GM21825 (cell line): ENCODE data around the gene PTPRK.

Experiments
- ATAC-seq: cut with Tn5 transposase; IDR thresholded peaks from one replicate; pipeline ENCODE4 v1.9.1; 2021; ENCODE audit warnings: mild to moderate bottlenecking, moderate library complexity; ENCODE audit not compliant: unreplicated experiment

Gene PTPRK

DNA sequence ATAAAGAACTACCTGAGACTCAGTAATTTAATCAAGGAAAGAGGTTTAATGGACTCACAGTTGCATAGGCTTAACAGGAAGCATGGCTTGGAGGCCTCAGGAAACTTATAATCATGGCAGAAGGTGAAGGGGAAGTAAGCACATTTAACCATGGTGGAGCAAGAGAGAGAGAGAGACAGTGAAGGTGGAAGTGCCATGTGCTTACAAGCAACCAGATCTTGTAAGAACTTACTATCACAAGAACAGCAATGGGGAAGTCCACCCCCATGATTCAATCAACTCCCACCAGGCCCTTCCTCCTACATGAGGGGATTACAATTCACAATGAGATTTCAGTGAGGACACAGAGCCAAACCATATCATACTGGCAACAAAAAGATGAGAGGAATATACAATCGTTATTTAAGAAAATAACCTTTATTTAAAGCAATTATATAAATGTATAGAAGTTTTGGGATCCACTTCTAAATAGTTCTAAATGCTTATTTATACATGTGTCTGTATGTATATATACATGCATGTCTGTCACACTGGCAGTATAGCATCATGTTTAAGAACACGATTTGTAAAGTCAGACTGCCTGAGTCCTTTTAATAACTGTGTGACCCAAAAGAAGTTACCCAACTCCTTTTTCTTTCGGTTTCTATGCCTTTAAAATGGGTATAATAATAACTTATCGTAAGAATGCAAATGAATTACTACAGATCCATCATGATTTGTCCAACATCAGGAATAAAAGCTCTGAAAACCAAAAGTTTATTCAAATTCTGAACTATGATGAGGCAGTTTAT is 363.9 kb downstream of the PTPRK start:
- no peak for ATAC-seq

DNA sequence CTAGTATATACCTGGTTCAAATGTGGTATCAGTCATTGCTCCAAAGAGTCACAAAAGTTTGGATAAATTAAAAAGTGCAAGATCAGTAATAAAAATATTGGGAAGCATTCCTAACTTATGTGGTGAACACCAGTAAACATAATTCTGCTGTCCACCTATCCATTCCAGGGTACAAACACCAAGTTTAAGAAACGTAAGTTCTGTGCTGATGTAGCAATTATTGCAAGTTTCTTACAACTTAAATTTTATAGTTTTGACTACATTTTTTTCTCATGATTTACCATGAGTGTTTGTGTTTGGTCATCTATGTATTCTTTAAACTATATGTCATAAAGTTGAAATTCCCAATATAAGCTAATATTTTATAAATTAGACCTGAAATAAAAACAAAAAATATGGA is 364.6 kb downstream of the PTPRK start:
- no peak for ATAC-seq

DNA sequence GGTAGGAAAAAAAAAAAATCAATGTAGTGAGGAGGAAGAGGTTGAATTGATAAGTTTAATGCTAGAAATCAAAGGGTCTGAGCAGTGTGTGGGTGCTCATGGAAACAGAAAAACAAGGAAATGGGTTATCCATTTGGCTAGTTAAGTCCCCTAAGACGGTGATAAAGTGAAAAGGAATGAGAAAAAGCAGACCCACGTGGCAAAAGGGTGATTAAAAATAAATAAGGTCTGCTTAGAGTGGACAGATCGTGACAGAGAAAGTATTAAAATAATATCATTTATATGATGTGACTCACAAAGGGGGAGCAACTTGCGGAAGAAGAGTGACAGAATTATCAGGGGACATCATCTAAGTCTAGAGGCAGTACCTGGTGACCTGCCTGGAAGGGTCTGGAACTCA is 367.8 kb downstream of the PTPRK start:
- ATAC-seq = no peak

DNA sequence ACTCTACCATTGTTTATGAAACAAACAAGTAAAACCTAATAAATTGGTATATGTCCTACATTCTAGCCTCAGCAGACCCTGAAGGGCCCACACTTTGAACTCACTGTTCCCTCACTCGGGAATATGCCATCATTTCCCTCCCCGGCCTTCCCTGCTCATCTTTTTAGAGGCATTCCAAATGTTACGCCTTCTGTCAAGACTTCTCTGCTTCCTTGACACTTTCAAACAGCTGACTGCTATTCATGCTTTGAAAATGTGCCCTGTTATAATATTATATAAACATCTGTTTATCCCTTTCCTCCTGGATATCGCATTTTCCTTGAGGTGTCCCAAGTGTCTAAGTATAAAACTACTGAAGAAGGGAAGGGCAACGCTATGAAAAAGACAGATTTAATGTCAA is 370.0 kb downstream of the PTPRK start:
- ATAC-seq = no peak

DNA sequence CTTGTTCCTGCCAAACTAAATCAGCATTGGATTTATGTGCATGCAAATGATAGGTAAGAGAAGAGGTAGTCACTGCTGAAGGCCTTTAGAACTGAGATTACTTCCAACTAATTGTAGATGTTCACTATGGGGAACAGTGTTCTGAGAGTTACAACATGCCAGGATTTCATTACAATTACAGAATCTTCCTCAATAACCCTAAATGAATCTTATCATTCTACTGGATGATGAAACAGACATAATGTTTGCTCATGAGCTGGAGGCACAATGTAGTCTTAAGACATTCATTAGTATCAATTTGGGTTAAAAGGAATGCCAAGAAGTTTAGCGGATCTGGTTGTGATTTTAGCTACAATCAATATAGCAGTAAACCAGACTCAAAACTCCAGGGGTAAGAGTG is 370.6 kb downstream of the PTPRK start:
- no peak for ATAC-seq

DNA sequence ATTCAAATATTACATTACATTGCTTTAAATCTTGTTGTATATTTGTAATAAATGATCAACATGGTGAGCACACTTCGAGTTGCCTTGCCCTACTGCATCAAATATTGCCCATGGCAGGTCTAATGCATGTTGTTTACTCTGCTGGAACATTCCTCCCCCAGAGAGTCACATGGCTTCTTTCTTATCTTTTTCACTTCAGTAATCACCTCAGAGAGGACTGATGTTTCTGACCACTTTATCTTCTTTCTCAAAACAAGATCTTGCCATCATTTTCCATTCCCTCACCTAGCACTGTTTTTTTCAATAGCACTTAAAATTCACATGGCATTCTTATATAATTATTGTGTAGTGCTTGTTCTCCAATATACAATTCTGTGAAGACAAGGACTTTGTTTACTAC is 376.1 kb downstream of the PTPRK start:
- ATAC-seq = no peak

DNA sequence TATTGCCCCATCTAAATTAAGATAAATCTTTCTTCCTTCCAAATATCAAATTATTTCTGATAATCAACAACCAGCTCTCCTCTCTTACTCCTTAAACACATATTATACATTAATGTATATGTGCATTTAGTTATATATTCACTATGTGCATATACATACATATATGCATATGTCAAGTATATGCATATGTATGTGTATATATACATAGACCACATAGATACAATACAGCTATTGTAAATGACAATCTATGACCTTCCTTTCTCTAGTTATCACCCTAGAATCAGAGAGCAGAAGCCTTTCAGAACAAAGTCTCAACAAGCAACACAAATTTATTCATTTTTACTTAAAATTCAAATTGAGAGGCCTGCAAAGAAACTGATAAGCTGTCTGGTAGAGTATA is 378.5 kb downstream of the PTPRK start:
- no peak for ATAC-seq

DNA sequence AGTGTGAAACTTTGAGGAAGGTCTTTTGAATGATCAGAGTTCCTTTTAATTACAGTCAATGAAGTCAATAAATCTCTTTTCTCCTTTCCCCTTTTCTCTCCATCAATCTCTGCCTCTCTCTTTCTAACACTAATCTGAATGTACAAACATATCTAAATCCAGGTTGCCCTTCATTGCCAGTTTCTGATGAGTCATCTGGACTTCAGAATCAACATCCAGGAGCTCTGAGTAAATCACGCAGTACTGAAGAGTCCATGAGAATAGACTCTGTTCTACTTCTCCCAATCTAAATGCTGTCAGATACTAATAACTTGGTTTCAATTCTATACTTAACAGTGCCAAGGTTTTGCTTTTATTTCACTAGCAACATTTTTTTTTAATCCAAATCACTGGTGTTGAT is 380.9 kb downstream of the PTPRK start:
- no peak for ATAC-seq

DNA sequence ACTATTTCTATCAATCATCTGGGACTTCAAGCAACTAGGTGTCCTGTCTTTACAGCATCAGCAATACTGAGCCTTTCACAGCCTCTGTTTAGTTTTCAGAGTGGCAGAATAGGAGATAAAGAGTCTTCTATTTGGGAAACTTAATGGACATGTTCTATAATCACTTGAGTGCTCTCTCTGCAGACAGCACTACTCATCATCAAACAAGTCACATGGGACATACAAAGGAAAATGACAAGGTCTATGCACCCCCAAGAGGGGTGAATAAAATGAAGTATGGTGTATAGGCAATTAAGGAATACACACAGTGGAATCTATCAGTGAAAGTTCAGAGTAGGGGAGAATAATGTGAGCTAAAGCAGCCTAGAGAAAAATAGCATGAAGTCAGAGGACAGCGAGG is 381.7 kb downstream of the PTPRK start:
- ATAC-seq = no peak

DNA sequence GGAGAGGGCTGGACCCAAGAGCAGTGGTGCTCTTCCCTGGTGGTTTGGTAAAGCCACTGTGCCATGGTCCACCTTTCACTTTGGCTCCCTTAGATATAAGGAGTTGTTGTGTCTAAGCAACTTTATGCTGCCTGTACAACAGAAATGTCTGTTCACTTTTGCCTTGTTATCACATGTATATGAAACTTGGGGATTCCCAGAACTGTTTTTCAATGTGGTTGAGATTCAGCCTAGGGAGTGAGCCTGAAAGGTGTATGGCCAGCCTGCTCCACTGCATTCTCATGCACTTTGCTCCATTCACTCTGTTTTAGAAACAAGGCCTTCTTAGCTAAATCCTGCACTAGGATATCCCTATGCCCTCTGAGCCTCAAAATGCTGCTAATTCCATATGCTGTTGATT is 385.1 kb downstream of the PTPRK start:
- no peak for ATAC-seq

DNA sequence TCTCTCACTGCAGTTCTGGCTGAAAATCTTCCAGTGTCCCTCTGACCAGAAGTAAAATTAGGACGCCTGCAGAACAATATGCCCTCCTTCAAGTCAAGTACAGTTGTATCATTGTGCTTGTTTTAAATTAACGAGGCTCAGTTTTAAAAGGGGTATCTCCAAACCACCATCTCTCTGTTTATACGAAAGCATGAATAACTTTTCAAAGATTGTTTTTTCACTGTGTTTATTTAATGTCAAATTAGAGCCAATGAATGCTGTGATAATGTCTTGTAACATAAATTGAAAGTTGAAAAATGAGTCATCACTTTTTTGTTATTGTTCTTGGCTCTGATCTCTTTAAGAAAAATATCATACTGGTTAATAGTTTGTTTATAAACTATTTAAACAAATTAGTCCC is 388.8 kb downstream of the PTPRK start:
- no peak for ATAC-seq

DNA sequence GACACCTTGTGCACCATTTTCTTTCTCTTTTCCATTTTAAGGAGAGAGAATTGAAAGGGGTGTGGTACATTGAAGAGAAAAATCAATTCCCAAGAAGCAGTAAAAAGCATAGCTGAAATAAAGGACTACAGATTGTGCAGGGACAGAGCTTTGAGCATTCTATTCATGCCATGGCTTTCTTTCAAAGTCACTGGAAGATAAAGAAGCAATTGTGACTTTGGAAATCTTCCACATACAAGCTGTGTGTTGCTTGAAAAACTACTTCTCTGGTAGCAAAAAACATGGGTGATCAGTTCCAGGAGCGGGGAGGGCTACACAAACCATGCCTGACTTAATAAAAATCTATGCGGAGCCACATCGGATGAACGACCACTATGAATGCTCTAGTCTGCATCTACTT is 389.4 kb downstream of the PTPRK start:
- ATAC-seq = no peak

DNA sequence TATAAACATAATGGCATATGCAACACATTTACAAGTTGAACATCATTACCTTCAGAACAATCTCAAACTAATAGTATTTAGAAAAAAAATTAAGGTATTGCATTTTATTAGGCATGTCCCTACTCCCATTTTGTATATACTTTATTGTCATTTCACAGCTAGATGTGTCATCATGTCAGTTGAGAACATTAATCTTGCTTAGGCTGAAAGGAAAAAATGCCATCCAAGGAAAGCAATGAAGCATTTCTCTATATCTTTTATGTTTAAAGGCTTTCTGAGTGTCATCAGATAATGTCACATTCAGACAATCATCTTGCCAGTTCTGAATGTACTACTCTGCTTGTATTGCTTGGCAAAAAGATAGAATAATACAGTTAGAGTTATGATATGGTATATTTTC is 390.7 kb downstream of the PTPRK start:
- ATAC-seq = no peak

DNA sequence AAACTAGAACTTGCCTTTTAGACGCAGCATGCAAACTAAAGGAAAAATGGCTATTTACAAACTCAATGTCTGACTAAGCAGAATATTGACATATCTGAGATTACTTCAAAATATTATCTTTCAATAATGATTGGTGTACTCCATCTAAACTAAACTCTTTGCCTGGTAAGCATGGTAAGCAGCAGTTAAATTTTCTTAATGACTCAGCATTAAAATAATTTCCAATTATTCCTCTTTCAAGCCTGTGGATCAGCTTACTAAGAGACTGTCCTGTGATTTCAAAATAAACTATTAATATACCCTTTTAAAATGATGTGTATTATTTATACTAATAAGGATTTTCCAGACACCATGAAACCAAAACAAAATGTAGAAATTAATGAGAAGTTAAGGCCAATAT is 392.7 kb downstream of the PTPRK start:
- ATAC-seq = no peak

DNA sequence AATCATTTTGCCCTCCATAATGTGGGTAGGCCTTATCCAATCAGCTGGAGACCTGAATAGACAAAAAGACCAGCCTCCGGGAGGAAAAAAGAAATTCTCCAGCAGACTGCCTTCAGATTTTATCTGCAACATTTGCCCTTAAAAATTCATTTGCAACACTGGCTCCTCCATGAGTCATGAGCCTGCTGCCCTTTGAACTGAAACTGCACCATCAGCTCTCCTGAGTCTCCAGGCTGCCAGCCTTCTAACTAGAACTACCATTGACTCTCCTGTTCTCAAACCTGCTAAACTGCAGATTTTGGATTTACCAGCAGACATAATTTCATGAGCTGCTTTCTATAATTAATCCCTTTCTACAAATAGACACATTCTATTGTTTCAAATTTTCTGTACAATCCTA is 395.7 kb downstream of the PTPRK start:
- ATAC-seq = no peak

DNA sequence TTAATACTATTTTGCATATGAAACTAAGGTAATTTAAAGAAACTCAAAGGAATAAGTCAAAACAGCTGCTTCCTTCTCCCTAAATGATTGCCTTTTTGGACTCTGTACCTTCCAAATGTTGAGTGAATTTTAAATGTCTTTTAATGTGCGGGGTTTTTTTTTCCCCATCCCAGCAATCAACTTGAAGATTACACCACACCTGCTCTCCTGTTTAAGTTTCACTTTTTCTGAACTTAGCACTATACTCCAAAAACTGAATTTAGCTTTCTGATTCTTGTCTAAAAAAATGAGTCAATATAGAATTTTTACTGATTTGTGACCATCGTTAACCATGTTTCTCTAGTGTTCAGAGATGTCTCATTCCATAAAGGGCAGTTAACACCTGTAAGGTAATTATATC is 398.8 kb downstream of the PTPRK start:
- ATAC-seq = no peak

DNA sequence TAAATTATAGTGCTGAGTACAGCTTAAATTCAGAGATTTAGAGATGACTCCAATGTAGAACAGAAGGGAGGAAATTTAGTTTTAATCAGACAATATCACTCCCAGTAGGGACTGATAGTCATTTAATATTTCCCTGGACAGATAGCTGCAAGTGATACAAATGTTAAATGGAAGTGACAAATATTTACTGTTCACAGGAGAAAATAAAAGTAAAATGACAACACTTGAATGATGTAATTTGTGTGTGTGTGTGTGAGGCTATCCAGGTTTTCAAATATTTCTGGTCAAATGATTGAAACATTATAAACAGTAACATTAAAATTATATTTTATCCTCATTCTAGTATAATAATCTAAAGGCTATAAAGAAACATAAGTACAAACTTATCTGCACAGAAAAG is 399.2 kb downstream of the PTPRK start:
- ATAC-seq = no peak

DNA sequence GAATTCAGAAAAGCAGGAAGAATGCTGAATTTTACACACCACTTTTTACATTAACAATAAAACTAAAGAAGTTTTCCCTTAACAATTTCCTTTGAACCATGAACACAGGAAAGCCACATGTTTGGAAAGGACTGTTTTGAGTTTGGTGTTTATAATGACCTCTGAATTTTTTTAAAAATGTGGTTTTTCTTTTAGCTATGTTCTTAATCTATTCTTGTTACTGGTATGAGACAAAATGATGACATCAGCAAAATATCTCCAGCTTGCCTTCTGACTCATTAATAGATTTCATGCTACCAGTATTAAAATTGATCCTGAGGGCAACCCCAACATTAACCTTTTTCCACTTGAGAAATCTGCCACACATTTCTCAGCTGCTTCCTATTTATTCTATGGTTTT is 402.0 kb downstream of the PTPRK start:
- ATAC-seq = no peak

DNA sequence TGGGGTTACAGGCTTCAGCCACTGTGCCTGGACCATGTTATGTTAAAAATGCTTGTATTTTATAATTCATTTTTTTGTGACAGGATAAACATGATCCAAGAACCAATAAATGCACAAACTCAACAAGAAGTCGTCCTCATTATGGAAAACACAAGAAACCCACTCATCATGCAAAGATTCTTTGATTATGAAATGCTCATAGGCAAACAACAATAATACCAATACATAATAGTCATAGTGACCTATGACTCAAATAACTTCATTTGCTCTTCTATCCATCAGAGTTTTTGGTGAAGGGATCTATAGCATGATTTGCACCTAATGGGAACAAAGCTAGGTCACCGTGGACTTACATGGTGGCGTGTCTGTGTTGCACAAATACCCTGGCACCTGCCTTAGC is 402.5 kb downstream of the PTPRK start:
- no peak for ATAC-seq

DNA sequence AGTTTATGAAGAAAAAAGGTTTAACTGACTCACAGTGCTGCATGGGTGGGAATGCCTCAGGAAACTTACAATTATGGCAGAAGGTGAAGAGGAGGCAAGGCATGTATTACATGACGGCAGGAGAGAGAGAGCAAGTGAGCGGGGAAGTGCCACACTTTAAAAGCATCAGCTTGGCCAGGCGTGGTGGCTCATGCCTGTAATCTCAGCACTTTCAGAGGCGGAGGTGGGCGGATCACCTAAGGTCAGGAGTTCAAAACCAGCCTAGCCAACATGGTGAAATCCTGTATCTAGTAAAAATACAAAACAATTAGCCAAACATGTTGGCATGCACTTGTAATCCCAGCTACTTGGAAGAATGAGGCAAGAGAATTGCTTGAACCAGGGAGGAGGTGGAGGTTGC is 406.2 kb downstream of the PTPRK start:
- no peak for ATAC-seq

DNA sequence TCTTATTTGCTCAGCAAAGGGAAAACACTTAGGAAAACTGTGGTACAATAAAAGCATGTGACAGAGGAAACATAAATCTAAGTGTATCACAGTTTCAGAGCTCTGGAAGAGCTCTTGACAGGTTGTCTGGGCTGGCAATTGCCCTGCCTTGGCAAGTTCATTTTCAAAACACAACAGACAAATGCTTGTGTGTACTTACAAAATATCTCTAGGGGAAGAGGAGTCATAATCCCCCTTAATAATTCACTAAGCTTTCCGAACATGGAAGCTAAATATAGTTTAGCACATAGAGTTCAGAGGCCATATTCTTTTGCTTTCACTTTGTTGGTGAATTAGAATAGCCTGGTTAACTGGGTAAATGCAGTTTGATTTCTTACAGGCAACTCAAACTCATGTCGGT is 407.9 kb downstream of the PTPRK start:
- no peak for ATAC-seq

DNA sequence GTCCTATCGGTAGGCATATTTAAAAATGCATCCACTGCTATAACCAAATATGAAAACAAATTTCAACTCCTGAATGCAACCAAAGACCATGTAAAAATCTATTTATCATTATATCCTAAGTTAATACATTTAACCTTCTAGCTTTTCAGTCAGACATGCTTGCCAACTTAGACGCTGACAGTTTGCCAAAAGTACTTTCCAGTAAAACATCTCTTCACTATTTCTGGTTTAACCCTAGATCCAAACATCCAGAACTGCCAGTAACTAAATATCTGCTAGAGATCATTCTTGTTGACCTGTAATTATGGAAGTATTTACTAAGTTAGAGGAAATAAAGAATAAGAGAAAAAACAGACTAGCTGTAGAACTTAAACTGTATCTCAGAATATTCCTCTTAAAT is 409.3 kb downstream of the PTPRK start:
- ATAC-seq = no peak

DNA sequence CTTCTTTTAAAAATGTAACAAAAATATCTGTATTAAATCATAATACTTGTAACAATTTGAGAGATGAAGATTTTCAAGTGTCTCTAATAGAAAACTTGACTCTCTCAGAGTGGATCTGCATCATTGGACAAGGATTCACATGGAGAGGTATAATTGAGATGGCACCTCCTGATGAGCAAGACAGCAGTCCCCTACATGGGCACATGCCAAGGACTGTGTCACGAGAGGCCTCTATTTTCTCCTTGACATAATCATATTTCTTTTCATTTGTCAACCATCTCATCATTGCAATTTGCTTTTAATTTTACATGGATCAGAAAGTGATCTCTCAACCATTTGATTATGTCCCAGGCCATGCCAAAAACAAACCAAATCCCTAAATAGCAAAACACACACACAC is 412.7 kb downstream of the PTPRK start:
- ATAC-seq = no peak
